Measurements from ENCODE around the gene CACNA1B. TPM values are rescaled to one million over a fixed set of nuclear protein-coding genes. Genes with fewer than 3 reads are reported as not detected.

The CACNA1B gene
- total and polyA plus RNA-seq, 9 donors, result 0.01 to 3.8 (median 0.16) TPM; not detected in 1

GRCh38 chr9:138074516-138074915 is 196.9 kb downstream of the CACNA1B start:
- no peak for TF ChIP-seq EP300 (IDR thresholded peaks at IDR 0.05)
- TF ChIP-seq, protein P1, sequence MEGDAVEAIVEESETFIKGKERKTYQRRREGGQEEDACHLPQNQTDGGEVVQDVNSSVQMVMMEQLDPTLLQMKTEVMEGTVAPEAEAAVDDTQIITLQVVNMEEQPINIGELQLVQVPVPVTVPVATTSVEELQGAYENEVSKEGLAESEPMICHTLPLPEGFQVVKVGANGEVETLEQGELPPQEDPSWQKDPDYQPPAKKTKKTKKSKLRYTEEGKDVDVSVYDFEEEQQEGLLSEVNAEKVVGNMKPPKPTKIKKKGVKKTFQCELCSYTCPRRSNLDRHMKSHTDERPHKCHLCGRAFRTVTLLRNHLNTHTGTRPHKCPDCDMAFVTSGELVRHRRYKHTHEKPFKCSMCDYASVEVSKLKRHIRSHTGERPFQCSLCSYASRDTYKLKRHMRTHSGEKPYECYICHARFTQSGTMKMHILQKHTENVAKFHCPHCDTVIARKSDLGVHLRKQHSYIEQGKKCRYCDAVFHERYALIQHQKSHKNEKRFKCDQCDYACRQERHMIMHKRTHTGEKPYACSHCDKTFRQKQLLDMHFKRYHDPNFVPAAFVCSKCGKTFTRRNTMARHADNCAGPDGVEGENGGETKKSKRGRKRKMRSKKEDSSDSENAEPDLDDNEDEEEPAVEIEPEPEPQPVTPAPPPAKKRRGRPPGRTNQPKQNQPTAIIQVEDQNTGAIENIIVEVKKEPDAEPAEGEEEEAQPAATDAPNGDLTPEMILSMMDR (IDR thresholded peaks at IDR 0.05), result no peak
- TF ChIP-seq POLR2A (IDR thresholded peaks at IDR 0.05), result no peak
- H3K27ac ChIP-seq, result no peak overlapping the region
- no peaks in the 10 kb centered on the region for H3K36me3 ChIP-seq
- 83 to 93% (median 87%) methylated on average over 18 of the region's 18 CpGs for WGBS, 3 donors
- H3K4me1 ChIP-seq (ENCODE audit: insufficient read depth), result no peaks in the 10 kb centered on the region
- H3K4me3 ChIP-seq, result no peak overlapping the region
- H3K9me3 ChIP-seq, result no peaks in the 10 kb centered on the region
- H3K27me3 ChIP-seq, result no peaks in the 10 kb centered on the region
- no peak for DNase-seq
- intact Hi-C loops (cut with DNase I), result no loop called here

GRCh38 chr9:138075496-138075895 is 197.9 kb downstream of the CACNA1B start:
- Histone ChIP-seq H3K27me3 (no peaks in the 10 kb centered on the region), H3K27ac (no peak overlapping the region), H3K4me3 (no peak overlapping the region), H3K9me3 (no peaks in the 10 kb centered on the region), H3K36me3 (no peaks in the 10 kb centered on the region), H3K4me1 (ENCODE audit: insufficient read depth) (no peaks in the 10 kb centered on the region)
- 83 to 87% (median 84%) methylated on average over 20 of the region's 20 CpGs for WGBS, 3 donors
- no peak for DNase-seq
- intact Hi-C loops (cut with DNase I), result no loop called here
- TF ChIP-seq, protein P1 (IDR thresholded peaks at IDR 0.05), result no peak
- no peak for TF ChIP-seq POLR2A (IDR thresholded peaks at IDR 0.05)
- TF ChIP-seq EP300 (IDR thresholded peaks at IDR 0.05), result no peak

DNA sequence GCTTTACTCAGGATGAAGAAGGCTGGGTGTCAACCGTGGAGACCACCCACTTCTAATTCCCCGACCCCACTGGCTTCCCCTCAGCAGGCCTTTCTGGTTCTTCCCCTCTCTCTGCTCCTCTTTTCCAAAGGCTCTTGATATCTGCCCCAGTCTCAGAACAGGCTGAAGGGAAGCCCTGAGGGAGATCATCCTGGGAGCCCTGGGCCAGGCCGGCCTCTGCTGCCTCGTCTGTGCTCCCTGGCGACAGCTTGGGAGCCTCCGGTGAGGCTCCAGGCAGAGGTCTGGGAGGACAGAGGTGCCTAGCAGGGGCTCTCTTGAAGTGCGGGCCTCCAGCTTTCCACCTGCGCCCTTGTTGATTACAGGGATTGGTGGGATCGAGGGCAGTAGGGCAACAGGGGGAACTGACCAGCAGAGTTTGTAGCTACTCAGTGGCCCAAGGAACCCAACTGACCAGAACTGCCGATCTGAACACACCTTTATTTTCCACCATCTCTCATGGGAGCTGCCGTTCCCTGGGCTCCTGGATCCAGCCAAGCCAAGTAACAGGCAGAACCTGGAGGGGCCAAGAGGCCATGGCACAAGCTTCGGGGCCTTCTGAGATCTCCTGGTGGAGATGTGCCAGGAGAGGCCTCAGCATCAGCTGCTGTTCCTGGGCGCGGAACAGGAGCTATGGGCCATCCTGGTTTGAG is 198.5 kb downstream of the CACNA1B start:
- H3K27ac ChIP-seq, result no peak overlapping the region
- H3K27me3 ChIP-seq, result no peaks in the 10 kb centered on the region
- no peaks in the 10 kb centered on the region for H3K4me1 ChIP-seq (ENCODE audit: insufficient read depth)
- WGBS, 3 donors, result 76 to 86% (median 83%) methylated on average over 14 of the region's 14 CpGs
- H3K4me3 ChIP-seq, result no peak overlapping the region
- no peak for TF ChIP-seq POLR2A (IDR thresholded peaks at IDR 0.05)
- TF ChIP-seq, protein P1 (IDR thresholded peaks at IDR 0.05), result no peak
- TF ChIP-seq EP300 (IDR thresholded peaks at IDR 0.05), result no peak
- no peak for DNase-seq
- H3K9me3 ChIP-seq, result no peaks in the 10 kb centered on the region
- H3K36me3 ChIP-seq, result no peaks in the 10 kb centered on the region
- intact Hi-C loops (cut with DNase I), result no loop called here

- Histone ChIP-seq H3K36me3 (no peaks in the 10 kb centered on the region), H3K27me3 (no peaks in the 10 kb centered on the region), H3K4me1 (ENCODE audit: insufficient read depth) (no peaks in the 10 kb centered on the region), H3K4me3 (no peak overlapping the region), H3K9me3 (no peaks in the 10 kb centered on the region), H3K27ac (no peak overlapping the region)
- intact Hi-C loops (cut with DNase I), result no loop called here
- WGBS, 3 donors, result 71 to 75% (median 75%) methylated on average over 5 of the region's 5 CpGs
- no peak for TF ChIP-seq EP300 (IDR thresholded peaks at IDR 0.05)
- TF ChIP-seq, protein P1 (IDR thresholded peaks at IDR 0.05), result no peak
- no peak for TF ChIP-seq POLR2A (IDR thresholded peaks at IDR 0.05)
- DNase-seq, result no peak
Observed at GRCh38 chr9:138076650-138077009, 199.0 kb downstream of the CACNA1B start.
